Lower lobe of right lung (tissue), 2 donors: Measurements from ENCODE around the gene NUP98. TPM values are rescaled to one million over a fixed set of nuclear protein-coding genes. Genes with fewer than 3 reads are reported as not detected.

Source experiments
- ATAC-seq, 2 donors: fragments of 200-7000 bp; cut with Tn5 transposase; one replicate each; pipeline ENCODE4 v1.9.1; 2020 to 2022; ENCODE audit warnings: mild to moderate bottlenecking in 2 of 2, moderate library complexity in 2 of 2
- DNase-seq: peaks from one replicate; pipeline ENCODE4 v3.0.0-alpha.2; 2020
- H3K27ac ChIP-seq: fragments of 200-600 bp; one replicate; pipeline ENCODE4 v1.8.0; 2022
- H3K27me3 ChIP-seq: fragments of 200-600 bp; one replicate; pipeline ENCODE4 v1.8.0; 2022; ENCODE audit warnings: low read depth
- H3K36me3 ChIP-seq: fragments of 200-600 bp; one replicate; pipeline ENCODE4 v1.8.0; 2022; ENCODE audit warnings: mild to moderate bottlenecking
- H3K4me1 ChIP-seq: fragments of 200-600 bp; one replicate; pipeline ENCODE4 v1.8.0; 2022
- H3K4me3 ChIP-seq: fragments of 200-600 bp; one replicate; pipeline ENCODE4 v1.8.0; 2022; ENCODE audit warnings: mild to moderate bottlenecking
- H3K9me3 ChIP-seq: fragments of 200-600 bp; one replicate; pipeline ENCODE4 v1.8.0; 2022
- intact Hi-C: fragments of 100-400 bp; cut with DNase I; formaldehyde crosslinking; loops from one replicate; pipeline ENCODE4 v1.11.0; 2022
- total RNA-seq: library from RNA; stranded (reverse); fragmentation: NEBNext Ultra II Directional; extraction: Animal tissue kit (Norgen Biotek cat#: 25700); gene quantifications from one replicate; pipeline ENCODE4 v1.2.1, GENCODE V29; 2021
- TF ChIP-seq, protein P1 (sequence below): fragments of 200-600 bp; IDR thresholded peaks from one replicate; pipeline ENCODE4 v1.8.0; 2022; ENCODE audit warnings: antibody characterized with exemption, mild to moderate bottlenecking
- donor health status: DM: no; HTN: yes; CAD: no; lungs with severe emphysema.

The NUP98 gene
- total RNA-seq, 1 donor from 2014 or later, result 62.3 TPM

DNA sequence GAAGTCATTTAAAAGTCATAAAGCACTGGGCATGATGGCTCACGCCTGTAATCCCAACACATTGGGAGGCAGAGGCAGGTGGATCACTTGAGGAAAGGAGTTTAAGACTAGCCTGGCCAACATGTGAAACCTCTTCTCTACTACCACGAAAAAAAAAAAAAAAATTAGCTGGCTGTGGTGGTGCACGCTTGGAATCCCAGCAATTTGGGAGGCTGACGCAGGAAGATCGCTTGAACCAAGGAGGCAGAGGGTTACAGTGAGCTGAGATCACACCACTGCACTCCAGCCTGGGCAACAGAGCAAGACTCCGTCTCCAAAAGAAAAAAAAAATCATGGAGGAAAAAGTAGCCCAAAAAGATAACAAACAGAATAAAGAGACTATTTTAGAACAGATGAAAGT, 42.2 kb downstream of the NUP98 start:
- no peak overlapping the region for H3K4me3 ChIP-seq
- DNase-seq (no peak), ATAC-seq (no peak)
- H3K36me3 ChIP-seq, result peaks cover 100% of the 10 kb centered on the region
- H3K9me3 ChIP-seq, result no peaks in the 10 kb centered on the region
- intact Hi-C loops, result no loop called here
- TF ChIP-seq, protein P1, sequence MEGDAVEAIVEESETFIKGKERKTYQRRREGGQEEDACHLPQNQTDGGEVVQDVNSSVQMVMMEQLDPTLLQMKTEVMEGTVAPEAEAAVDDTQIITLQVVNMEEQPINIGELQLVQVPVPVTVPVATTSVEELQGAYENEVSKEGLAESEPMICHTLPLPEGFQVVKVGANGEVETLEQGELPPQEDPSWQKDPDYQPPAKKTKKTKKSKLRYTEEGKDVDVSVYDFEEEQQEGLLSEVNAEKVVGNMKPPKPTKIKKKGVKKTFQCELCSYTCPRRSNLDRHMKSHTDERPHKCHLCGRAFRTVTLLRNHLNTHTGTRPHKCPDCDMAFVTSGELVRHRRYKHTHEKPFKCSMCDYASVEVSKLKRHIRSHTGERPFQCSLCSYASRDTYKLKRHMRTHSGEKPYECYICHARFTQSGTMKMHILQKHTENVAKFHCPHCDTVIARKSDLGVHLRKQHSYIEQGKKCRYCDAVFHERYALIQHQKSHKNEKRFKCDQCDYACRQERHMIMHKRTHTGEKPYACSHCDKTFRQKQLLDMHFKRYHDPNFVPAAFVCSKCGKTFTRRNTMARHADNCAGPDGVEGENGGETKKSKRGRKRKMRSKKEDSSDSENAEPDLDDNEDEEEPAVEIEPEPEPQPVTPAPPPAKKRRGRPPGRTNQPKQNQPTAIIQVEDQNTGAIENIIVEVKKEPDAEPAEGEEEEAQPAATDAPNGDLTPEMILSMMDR, result no peak
- no peaks in the 10 kb centered on the region for H3K4me1 ChIP-seq
- no peak overlapping the region for H3K27ac ChIP-seq
- no peaks in the 10 kb centered on the region for H3K27me3 ChIP-seq

DNA sequence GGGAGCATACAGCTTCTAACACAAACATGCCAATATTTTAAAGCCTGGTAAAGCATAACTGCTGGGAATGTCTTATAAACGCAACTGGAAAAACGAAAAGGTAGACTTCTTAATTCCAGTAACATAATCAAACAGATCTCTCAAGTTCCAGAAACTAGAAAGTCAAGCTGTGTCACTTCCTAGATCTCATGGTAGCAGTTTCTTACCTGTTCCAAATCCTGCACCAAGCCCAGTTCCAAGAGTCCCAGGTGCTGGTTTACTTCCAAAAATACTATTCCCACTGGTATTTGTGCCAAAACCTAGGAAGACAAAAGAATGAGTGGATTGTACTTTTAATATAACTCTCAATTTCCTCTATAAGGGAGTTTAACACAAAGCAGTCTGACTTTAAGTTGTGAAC, 44.2 kb downstream of the NUP98 start:
- TF ChIP-seq, protein P1, result no peak
- no peak for DNase-seq
- intact Hi-C loops, result no loop called here
- no peak for ATAC-seq
- no peaks in the 10 kb centered on the region for H3K4me1 ChIP-seq
- H3K36me3 ChIP-seq, result peaks cover 99% of the 10 kb centered on the region
- H3K27me3 ChIP-seq, result no peaks in the 10 kb centered on the region
- no peak overlapping the region for H3K27ac ChIP-seq
- no peaks in the 10 kb centered on the region for H3K9me3 ChIP-seq
- H3K4me3 ChIP-seq, result no peak overlapping the region

DNA sequence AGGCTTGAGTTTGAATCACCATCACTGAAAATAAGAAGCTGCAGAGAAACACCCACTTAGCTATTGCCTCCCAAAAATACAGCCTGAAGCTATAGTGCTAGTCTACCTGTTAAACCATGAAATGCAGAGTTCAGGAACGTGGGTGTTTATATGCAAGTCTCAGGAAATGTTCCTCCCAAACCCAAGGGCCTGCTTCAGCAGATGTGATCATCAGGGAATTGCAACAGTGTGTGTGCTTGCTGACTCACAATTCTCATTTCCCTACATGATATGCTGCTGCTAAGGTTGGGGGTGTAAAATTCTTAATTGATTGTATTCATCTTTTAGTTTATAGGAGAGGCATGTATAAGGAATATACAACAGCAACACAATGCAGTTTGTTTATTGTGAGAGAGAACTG, 49.6 kb downstream of the NUP98 start:
- intact Hi-C loops, result no loop called here
- DNase-seq (no peak), ATAC-seq (no peak)
- H3K4me1 ChIP-seq, result no peaks in the 10 kb centered on the region
- H3K27ac ChIP-seq, result no peak overlapping the region
- TF ChIP-seq, protein P1, result no peak
- H3K36me3 ChIP-seq, result peaks cover 96% of the 10 kb centered on the region
- no peaks in the 10 kb centered on the region for H3K27me3 ChIP-seq
- no peaks in the 10 kb centered on the region for H3K9me3 ChIP-seq
- no peak overlapping the region for H3K4me3 ChIP-seq

DNA sequence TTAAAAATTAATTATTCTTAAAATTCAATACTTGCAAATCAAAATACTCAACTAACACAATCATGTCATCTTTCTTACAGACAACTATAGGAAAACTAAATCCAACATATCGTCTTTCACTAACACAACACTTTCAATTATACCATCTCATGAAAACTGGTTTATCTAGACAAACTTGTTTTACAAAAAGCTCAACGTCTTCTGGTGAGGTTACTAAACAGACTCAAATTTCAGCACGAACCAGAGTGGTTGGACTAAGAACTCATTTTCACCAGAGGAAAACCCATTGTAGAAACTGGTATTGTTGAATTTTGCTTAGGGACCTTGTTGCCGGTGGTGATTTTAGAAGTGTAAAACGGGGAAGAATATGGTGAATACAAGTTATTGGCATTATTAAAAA, 52.2 kb downstream of the NUP98 start:
- TF ChIP-seq, protein P1, result no peak
- ATAC-seq (no peak), DNase-seq (no peak)
- intact Hi-C loops, result no loop called here
- H3K4me3 ChIP-seq, result no peak overlapping the region
- H3K27ac ChIP-seq, result no peak overlapping the region
- peaks cover 96% of the 10 kb centered on the region for H3K36me3 ChIP-seq
- no peaks in the 10 kb centered on the region for H3K4me1 ChIP-seq
- no peaks in the 10 kb centered on the region for H3K9me3 ChIP-seq
- no peaks in the 10 kb centered on the region for H3K27me3 ChIP-seq

- H3K27me3 ChIP-seq, result no peaks in the 10 kb centered on the region
- TF ChIP-seq, protein P1, result no peak
- intact Hi-C loops, result no loop called here
These were observed 58.6 kb downstream of the NUP98 start for GRCh38 chr11:3738723-3739122.

DNA sequence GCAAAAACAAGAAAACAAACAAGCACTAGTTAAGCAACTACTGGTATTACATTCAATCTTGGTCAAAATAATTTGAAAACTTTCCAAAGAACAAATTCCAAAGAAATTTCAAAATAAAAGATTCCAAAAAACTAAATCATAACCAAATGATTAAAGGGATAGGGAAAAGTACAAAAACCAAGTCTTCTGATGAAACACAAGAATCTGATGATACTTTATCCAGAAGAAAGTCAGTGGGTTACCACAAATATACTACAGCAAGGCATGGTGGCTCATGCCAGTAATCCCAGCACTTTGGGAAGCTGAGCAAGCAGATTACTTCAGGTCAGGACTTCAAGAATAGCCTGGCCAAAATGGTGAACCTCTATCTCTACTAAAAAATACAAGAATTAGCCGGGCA, 59.1 kb downstream of the NUP98 start:
- no peaks in the 10 kb centered on the region for H3K27me3 ChIP-seq
- intact Hi-C loops, result no loop called here
- H3K4me3 ChIP-seq, result no peak overlapping the region
- peak overlapping the region; percentile 20 for H3K27ac ChIP-seq
- ATAC-seq, result no peak
- DNase-seq, result no peak
- H3K36me3 ChIP-seq, result peaks cover 98% of the 10 kb centered on the region
- no peaks in the 10 kb centered on the region for H3K4me1 ChIP-seq
- TF ChIP-seq, protein P1, result no peak
- no peaks in the 10 kb centered on the region for H3K9me3 ChIP-seq

More at GRCh38 chr11:3738723-3739122, 58.6 kb downstream of the NUP98 start:
- Histone ChIP-seq H3K27ac (peak overlapping the region; percentile 20), H3K36me3 (peaks cover 98% of the 10 kb centered on the region), H3K9me3 (no peaks in the 10 kb centered on the region), H3K4me3 (no peak overlapping the region), H3K4me1 (no peaks in the 10 kb centered on the region)
- DNase-seq (no peak), ATAC-seq (no peak)
